Liver (tissue), 9 donors: Measurements from ENCODE around the gene MAPKAP1. TPM values are rescaled to one million over a fixed set of nuclear protein-coding genes. Genes with fewer than 3 reads are reported as not detected.

Experiments
- DNase-seq: peaks from one replicate; pipeline ENCODE4 v3.0.0-alpha.2; 2017; ENCODE audit warnings: low spot score
- H3K27ac ChIP-seq, 2 donors: one replicate each; pipeline ENCODE4 v1.7.0; 2013; ENCODE audit warnings: inconsistent platforms in 2 of 2, low read length in 2 of 2, control low read depth in 1 of 2, low read depth in 1 of 2, mild to moderate bottlenecking in 1 of 2
- H3K27me3 ChIP-seq, 4 donors: one replicate each; pipeline versions ENCODE4 v1.6.1 to v1.7.0; 2013; ENCODE audit warnings: low read length in 3 of 4, inconsistent platforms in 1 of 4, mild to moderate bottlenecking in 1 of 4, moderate library complexity in 1 of 4; ENCODE audit not compliant: control insufficient read depth in 4 of 4, insufficient read depth in 4 of 4
- H3K36me3 ChIP-seq, 4 donors: one replicate each; pipeline versions ENCODE4 v1.6.1 to v1.7.0; 2013; ENCODE audit warnings: low read length in 3 of 4, mild to moderate bottlenecking in 3 of 4, low read depth in 1 of 4, moderate library complexity in 1 of 4; ENCODE audit not compliant: control insufficient read depth in 4 of 4, insufficient read depth in 3 of 4
- H3K4me1 ChIP-seq, 4 donors: one replicate each; pipeline versions ENCODE4 v1.6.1 to v1.7.0; 2013; ENCODE audit warnings: low read length in 3 of 4, mild to moderate bottlenecking in 3 of 4, moderate library complexity in 1 of 4; ENCODE audit not compliant: control insufficient read depth in 4 of 4, insufficient read depth in 4 of 4
- H3K4me3 ChIP-seq, 3 donors: one replicate each; pipeline versions ENCODE4 v1.6.1 to v1.7.0; 2013; ENCODE audit warnings: low read length in 3 of 3, control low read depth in 1 of 3, low read depth in 1 of 3, mild to moderate bottlenecking in 1 of 3
- H3K9ac ChIP-seq, 2 donors: one replicate each; pipeline ENCODE4 v1.7.0; 2013; ENCODE audit warnings: low read length in 2 of 2, mild to moderate bottlenecking in 2 of 2, moderate library complexity in 2 of 2, control low read depth in 1 of 2, low read depth in 1 of 2
- H3K9me3 ChIP-seq, 4 donors: one replicate each; pipeline versions ENCODE4 v1.6.1 to v1.7.0; 2013; ENCODE audit warnings: low read length in 3 of 4; ENCODE audit not compliant: control insufficient read depth in 4 of 4
- ATF3 ChIP-seq: IDR thresholded peaks from 2 replicates; pipeline ENCODE4 v1.6.1; 2016; ENCODE audit warnings: antibody characterized with exemption
- CTCF ChIP-seq: fragments of 150-350 bp; IDR thresholded peaks from 2 replicates; pipeline ENCODE4 v1.5.1; 2017; ENCODE audit warnings: improper control_type of control experiment, low read depth, low read length; ENCODE audit not compliant: missing input control
- EGR1 ChIP-seq, 2 donors: IDR thresholded peaks; 2 replicates each; pipeline ENCODE4 v1.6.1; 2016 to 2018; ENCODE audit warnings: antibody characterized with exemption in 2 of 2, low read depth in 2 of 2
- FOXA1 ChIP-seq: IDR thresholded peaks from 2 replicates; pipeline ENCODE4 v1.6.1; 2016; ENCODE audit warnings: antibody characterized with exemption
- FOXA2 ChIP-seq: IDR thresholded peaks from 2 replicates; pipeline ENCODE4 v1.6.1; 2016; ENCODE audit warnings: antibody characterized with exemption
- GABPA ChIP-seq, 2 donors: IDR thresholded peaks in 1 of 2; conservative IDR thresholded peaks in 1 of 2; 2 replicates each; pipeline ENCODE4 v1.6.1; 2016; ENCODE audit warnings: antibody characterized with exemption in 2 of 2, mild to moderate bottlenecking in 1 of 2, moderate library complexity in 1 of 2
- HNF4A ChIP-seq, 2 donors: conservative IDR thresholded peaks; 2 replicates each; pipeline ENCODE4 v1.6.1; 2016; ENCODE audit warnings: antibody characterized with exemption in 2 of 2, mild to moderate bottlenecking in 2 of 2
- HNF4G ChIP-seq: IDR thresholded peaks from 2 replicates; pipeline ENCODE4 v1.6.1; 2016; ENCODE audit warnings: antibody characterized with exemption
- JUND ChIP-seq, 2 donors: IDR thresholded peaks; 2 replicates each; pipeline ENCODE4 v1.6.1; 2016; ENCODE audit warnings: antibody characterized with exemption in 2 of 2
- NR2F2 ChIP-seq: IDR thresholded peaks from 2 replicates; pipeline ENCODE4 v1.6.1; 2016; ENCODE audit warnings: antibody characterized with exemption
- RAD21 ChIP-seq, 2 donors: IDR thresholded peaks; 2 replicates each; pipeline ENCODE4 v1.6.1; 2016; ENCODE audit warnings: antibody characterized with exemption in 2 of 2, mild to moderate bottlenecking in 2 of 2
- REST ChIP-seq: IDR thresholded peaks from 2 replicates; pipeline ENCODE4 v1.6.1; 2016; ENCODE audit warnings: antibody characterized with exemption, mild to moderate bottlenecking
- RXRA ChIP-seq, 2 donors: IDR thresholded peaks; 2 replicates each; pipeline ENCODE4 v1.6.1; 2017 to 2018; ENCODE audit warnings: antibody characterized with exemption in 2 of 2, mild to moderate bottlenecking in 1 of 2
- SP1 ChIP-seq: IDR thresholded peaks from 2 replicates; pipeline ENCODE4 v1.6.1; 2018; ENCODE audit warnings: antibody characterized with exemption, mild to moderate bottlenecking
- TAF1 ChIP-seq: conservative IDR thresholded peaks from 2 replicates; pipeline ENCODE4 v1.6.1; 2016; ENCODE audit warnings: antibody characterized with exemption, mild to moderate bottlenecking
- YY1 ChIP-seq: IDR thresholded peaks from 2 replicates; pipeline ENCODE4 v1.6.1; 2016; ENCODE audit warnings: antibody characterized with exemption, mild to moderate bottlenecking
- ZBTB33 ChIP-seq: IDR thresholded peaks from 2 replicates; pipeline ENCODE4 v1.6.1; 2016; ENCODE audit warnings: antibody characterized with exemption
- WGBS: extraction: QIAGEN DNeasy Blood & Tissue Kit; methylation state at CpG from one replicate; pipeline ENCODE4 v1.1.7; 2013; 5-methylcytosine and 5-hydroxymethylcytosine counted together
- polyA plus RNA-seq, 2 donors: library from polyadenylated mRNA; stranded (reverse) in 1 of 2; unstranded in 1 of 2; fragments of 200-250 nt in 1 of 2; fragments of >200 nt in 1 of 2; fragmentation: Nextera tagmentation in 1 of 2; extraction: Ambion mirVana in 1 of 2; gene quantifications; one replicate each; pipeline versions ENCODE4 v1.2.1 to v1.2.3, GENCODE V29; 2013 to 2015
- total RNA-seq, 2 donors: library from RNA; depleted of rRNA; stranded (reverse); fragments of >200 nt; gene quantifications; one replicate each; pipeline ENCODE4 v1.2.3, GENCODE V29; 2014
- TF ChIP-seq, protein P1 (sequence below): IDR thresholded peaks from 2 replicates; pipeline ENCODE4 v1.6.1; 2016; ENCODE audit warnings: antibody characterized with exemption
- donor health status: healthy.
- donor health status: healthy.
- donor health status: healthy.
- donor health status: healthy.
- donor health status: healthy.

MAPKAP1 gene
- total and polyA plus RNA-seq, 4 donors: 23.6 to 55.9 (median 32.7) TPM

DNA sequence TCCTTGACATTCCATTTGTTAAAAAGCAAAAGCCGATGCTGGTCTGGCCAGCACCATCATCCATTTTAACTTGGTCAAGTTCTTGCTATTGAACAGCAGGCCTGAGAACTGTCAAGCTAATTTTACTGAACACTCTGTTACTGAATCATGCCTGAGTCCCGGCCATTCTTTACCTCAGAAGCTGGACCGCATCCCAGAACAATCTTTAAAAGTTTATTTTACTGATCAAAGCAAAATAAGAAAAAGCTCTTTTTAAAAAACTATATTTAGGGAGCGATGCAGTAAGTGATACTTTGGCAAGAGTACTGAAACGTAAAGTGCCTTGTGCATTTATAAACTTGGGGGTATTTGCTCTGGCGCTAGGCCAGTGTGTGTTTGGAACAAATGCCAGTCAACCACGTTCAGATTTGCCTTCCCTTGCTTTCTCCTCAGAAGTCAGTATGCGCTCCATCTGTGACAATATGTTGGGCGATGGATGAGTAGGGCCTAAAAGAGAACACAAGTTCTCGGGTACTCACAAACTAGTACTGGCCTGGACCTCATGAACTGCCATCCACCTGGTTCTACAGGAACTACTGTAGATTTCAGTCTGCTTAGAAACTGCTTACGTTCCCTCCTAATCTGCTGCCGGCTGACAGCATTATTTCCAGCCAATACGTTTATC is 161.9 kb downstream of the MAPKAP1 start (continued):
- TF ChIP-seq ZBTB33 (no peak), HNF4G (no peak), TAF1 (no peak), HNF4A (conservative IDR thresholded peaks at IDR 0.05) (no peak), RXRA (IDR thresholded peaks at IDR 0.05) (no peak), GABPA (IDR thresholded peaks at IDR 0.05 in 1 of 2, conservative IDR thresholded peaks at IDR 0.05 in 1 of 2) (no peak), FOXA2 (no peak), YY1 (no peak)

DNA sequence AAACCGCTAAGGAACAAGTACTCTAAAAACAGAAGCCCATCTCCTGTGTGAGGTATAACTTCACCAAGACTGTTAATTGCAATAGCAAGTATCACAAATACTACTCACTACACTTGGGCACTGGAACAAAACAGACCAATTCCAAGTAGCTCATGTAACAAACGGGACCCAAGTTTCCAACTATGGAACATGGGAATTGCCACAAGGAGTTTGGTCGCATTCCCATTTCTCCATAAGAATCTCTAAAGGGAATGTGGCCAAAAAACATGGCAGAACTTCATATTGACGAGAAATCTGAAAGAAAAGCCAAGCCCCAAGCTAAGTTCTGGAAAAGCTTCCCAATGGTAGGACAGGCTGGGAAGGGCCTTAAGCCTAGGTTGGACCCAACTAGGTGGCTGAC is 162.5 kb downstream of the MAPKAP1 start:
- Histone ChIP-seq H3K27me3 (no peaks in the 10 kb centered on the region), H3K9ac (no peak overlapping the region), H3K4me1 (peaks cover 3 to 20% (median 18%) of the 10 kb centered on the region in 4 donors), H3K4me3 (no peak overlapping the region), H3K9me3 (no peaks in the 10 kb centered on the region), H3K27ac (no peak overlapping the region), H3K36me3 (no peaks in the 10 kb centered on the region)
- no peak for TF ChIP-seq CTCF
- no peak for TF ChIP-seq JUND (IDR thresholded peaks at IDR 0.05)
- TF ChIP-seq REST: no peak
- TF ChIP-seq ATF3: no peak
- no peak for TF ChIP-seq FOXA1
- no peak for TF ChIP-seq GABPA (IDR thresholded peaks at IDR 0.05 in 1 of 2, conservative IDR thresholded peaks at IDR 0.05 in 1 of 2)
- no peak for TF ChIP-seq HNF4G
- TF ChIP-seq HNF4A (conservative IDR thresholded peaks at IDR 0.05): no peak
- no peak for TF ChIP-seq YY1
- TF ChIP-seq, protein P1, sequence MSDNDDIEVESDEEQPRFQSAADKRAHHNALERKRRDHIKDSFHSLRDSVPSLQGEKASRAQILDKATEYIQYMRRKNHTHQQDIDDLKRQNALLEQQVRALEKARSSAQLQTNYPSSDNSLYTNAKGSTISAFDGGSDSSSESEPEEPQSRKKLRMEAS: no peak
- no peak for TF ChIP-seq SP1
- TF ChIP-seq RXRA (IDR thresholded peaks at IDR 0.05): no peak
- no peak for TF ChIP-seq ZBTB33
- no peak for TF ChIP-seq FOXA2
- TF ChIP-seq EGR1 (IDR thresholded peaks at IDR 0.05; ENCODE audit: low read depth in 2 of 2): no peak
- TF ChIP-seq NR2F2: no peak
- TF ChIP-seq RAD21 (IDR thresholded peaks at IDR 0.05): no peak
- TF ChIP-seq TAF1: no peak
- 95% methylated on average over 4 of the region's 4 CpGs for WGBS
- no peak for DNase-seq
